ENCODE measurements around the gene NHSL2. TPM values are rescaled to one million over a fixed set of nuclear protein-coding genes. Genes with fewer than 3 reads are reported as not detected.

NHSL2 gene
- total RNA-seq, 2 experiments from 2014 or later: 0.50 to 0.70 TPM

DNA sequence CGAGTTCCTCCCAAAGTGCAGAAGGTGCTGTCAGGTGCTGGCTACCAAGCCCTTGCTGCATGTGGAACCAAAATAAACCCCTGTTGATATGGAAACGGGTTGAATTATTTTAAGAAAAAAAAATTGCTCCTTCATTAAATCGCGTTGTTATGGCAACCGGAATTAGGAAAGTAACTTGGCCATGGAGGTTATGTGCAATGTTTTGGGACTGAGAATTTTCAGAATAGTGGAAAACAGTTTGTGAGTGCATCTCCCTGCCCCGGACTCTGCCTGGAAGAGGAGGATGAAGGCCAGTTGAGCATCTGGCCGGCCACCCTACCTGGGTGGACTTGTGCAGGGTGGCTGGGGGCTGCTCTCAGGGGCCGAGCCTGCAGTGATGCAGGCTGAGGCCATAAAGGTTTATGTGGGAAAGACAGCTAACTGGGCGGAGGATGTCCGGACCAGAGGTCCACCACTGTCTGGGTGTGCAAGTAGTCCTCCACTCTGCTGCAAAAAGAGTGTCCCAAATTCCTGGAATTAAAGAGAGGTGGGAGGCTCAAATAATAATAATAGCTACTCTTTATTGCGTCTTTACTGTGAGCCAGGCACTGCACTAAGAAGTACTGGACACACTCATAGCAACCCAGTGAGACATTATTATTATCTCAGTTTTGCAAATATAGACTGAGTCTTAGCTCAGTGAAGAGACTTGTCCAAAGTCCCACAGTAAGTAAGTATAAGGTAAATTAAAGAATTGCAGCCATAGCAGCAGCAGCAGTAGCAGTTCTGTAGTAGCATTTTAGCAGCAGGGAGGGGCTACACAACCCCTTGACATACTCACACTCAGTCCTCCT lies 200.4 kb downstream of the NHSL2 start:
- Mint-ChIP-seq H3K27ac (no peak overlapping the region), H3K9me3 (ENCODE audit: insufficient read depth) (no peaks in the 10 kb centered on the region), H3K36me3 (ENCODE audit: low read depth) (no peaks in the 10 kb centered on the region), H3K4me3 (no peak overlapping the region), H3K4me1 (ENCODE audit: low read depth) (peaks cover 11% of the 10 kb centered on the region), H3K27me3 (ENCODE audit: low read depth) (peaks cover 53% of the 10 kb centered on the region)
- CTCF ChIA-PET: no interaction called here
- ATAC-seq (no peak), DNase-seq (no peak)
- POLR2A ChIA-PET: no interaction called here

DNA sequence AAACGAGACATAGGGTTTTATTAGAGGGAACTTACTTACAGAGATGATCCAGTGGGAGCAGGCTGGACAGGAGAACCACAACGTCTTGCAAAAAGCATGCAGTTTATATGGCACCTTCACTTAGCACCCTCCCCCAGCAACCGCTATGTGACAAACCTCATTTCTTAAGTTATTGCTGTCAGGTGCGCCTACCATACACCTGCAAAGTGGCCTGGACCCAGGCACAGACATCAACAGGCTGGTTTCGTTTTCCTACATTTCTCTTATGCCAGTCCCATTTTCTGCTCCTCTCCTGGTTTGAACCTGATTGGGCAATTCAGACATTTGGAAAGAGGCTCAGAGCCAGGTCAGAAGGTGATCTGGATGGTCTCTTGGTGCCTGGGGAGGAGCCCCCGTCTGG lies 202.8 kb downstream of the NHSL2 start:
- Mint-ChIP-seq H3K9me3 (ENCODE audit: insufficient read depth) (no peaks in the 10 kb centered on the region), H3K27me3 (ENCODE audit: low read depth) (peaks cover 50% of the 10 kb centered on the region), H3K27ac (no peak overlapping the region), H3K36me3 (ENCODE audit: low read depth) (no peaks in the 10 kb centered on the region), H3K4me1 (ENCODE audit: low read depth) (no peaks in the 10 kb centered on the region), H3K4me3 (no peak overlapping the region)
- ATAC-seq (no peak), DNase-seq (no peak)
- POLR2A ChIA-PET: no interaction called here
- CTCF ChIA-PET: no interaction called here

DNA sequence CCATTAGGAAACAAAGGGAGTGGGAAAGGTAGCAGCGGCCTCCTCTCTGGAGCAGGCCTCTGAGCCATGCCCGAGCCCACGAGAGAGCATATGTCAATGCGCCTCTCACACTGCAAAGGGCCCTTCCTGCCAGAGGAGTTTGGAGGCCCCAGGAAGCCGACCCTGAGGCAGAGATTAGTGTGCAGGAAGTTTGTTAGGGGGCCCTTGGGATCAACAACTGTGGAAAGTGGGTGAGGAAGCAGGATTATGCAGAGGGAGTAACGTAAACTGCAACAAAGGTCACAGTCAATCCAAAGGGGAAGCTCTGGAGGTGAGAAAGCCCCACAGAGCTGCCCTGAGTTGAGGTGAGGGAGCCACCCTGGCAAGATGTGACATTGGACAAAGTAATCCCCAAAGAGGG lies 203.7 kb downstream of the NHSL2 start:
- no peaks in the 10 kb centered on the region for H3K36me3 Mint-ChIP-seq (ENCODE audit: low read depth)
- no peak overlapping the region for H3K4me3 Mint-ChIP-seq
- DNase-seq: no peak
- H3K4me1 Mint-ChIP-seq (ENCODE audit: low read depth): no peaks in the 10 kb centered on the region
- ChIA-PET POLR2A (no interaction called here), CTCF (no interaction called here)
- no peak for ATAC-seq
- H3K9me3 Mint-ChIP-seq (ENCODE audit: insufficient read depth): no peaks in the 10 kb centered on the region
- H3K27ac Mint-ChIP-seq: no peak overlapping the region
- H3K27me3 Mint-ChIP-seq (ENCODE audit: low read depth): peaks cover 43% of the 10 kb centered on the region

GRCh38 chrX:72114807-72115206 lies 204.2 kb downstream of the NHSL2 start:
- no peak overlapping the region for H3K4me3 Mint-ChIP-seq
- H3K4me1 Mint-ChIP-seq (ENCODE audit: low read depth): no peaks in the 10 kb centered on the region
- DNase-seq (no peak), ATAC-seq (no peak)
- ChIA-PET POLR2A (no interaction called here), CTCF (no interaction called here)
- peaks cover 46% of the 10 kb centered on the region for H3K27me3 Mint-ChIP-seq (ENCODE audit: low read depth)
- H3K27ac Mint-ChIP-seq: no peak overlapping the region
- no peaks in the 10 kb centered on the region for H3K36me3 Mint-ChIP-seq (ENCODE audit: low read depth)
- no peaks in the 10 kb centered on the region for H3K9me3 Mint-ChIP-seq (ENCODE audit: insufficient read depth)

GRCh38 chrX:72115380-72115779 lies 204.7 kb downstream of the NHSL2 start:
- no peak for ATAC-seq
- Mint-ChIP-seq H3K4me1 (ENCODE audit: low read depth) (no peaks in the 10 kb centered on the region), H3K27me3 (ENCODE audit: low read depth) (peaks cover 47% of the 10 kb centered on the region), H3K4me3 (no peak overlapping the region), H3K9me3 (ENCODE audit: insufficient read depth) (no peaks in the 10 kb centered on the region), H3K27ac (no peak overlapping the region), H3K36me3 (ENCODE audit: low read depth) (no peaks in the 10 kb centered on the region)
- ChIA-PET POLR2A (no interaction called here), CTCF (no interaction called here)
- DNase-seq: no peak

DNA sequence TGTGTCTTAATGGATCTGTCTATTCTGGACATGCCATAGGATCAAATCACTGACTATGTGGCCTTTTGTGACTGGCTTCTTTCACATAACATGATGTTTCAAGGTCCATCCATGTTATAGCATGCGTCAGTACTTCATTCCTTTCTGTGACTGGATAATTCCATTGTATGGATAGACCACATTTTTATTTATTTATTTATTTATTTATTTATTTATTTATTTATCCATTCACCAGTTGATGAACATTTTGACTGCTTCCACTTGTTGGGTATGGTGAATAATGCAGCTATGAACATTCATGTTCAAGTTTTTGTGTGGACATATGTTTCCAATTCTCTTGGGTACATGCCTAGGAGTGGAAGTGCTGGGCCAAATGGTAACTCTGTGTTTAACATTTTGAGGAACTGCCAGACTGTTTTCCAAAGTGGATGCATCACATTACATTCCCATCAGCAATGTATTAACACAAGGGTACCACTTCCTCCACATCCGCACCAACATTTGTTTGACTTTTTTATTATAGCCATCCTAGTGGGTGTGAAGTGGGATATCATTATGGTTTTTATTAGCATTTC lies 207.1 kb downstream of the NHSL2 start:
- H3K27ac Mint-ChIP-seq: no peak overlapping the region
- H3K36me3 Mint-ChIP-seq (ENCODE audit: low read depth): no peaks in the 10 kb centered on the region

GRCh38 chrX:72120837-72121236 lies 210.2 kb downstream of the NHSL2 start:
- Mint-ChIP-seq H3K9me3 (ENCODE audit: insufficient read depth) (no peaks in the 10 kb centered on the region), H3K4me1 (ENCODE audit: low read depth) (peaks cover 37% of the 10 kb centered on the region), H3K27me3 (ENCODE audit: low read depth) (peaks cover 33% of the 10 kb centered on the region), H3K27ac (peak overlapping the region; percentile 46), H3K36me3 (ENCODE audit: low read depth) (no peaks in the 10 kb centered on the region), H3K4me3 (no peak overlapping the region)
- DNase-seq (no peak), ATAC-seq (no peak)
- CTCF ChIA-PET: interaction anchor here (0.8 to 1.6 kb wide), 2 partner anchors 102 to 122 kb away, joined by 3 to 4 read pairs; no protein-coding TSS in a partner anchor
- POLR2A ChIA-PET: interaction anchor here (1.0 kb wide), 1 partner anchor 20 kb away, joined by 3 read pairs; no protein-coding TSS in a partner anchor

More for the DNA sequence above, 207.1 kb downstream of the NHSL2 start:
- POLR2A ChIA-PET: no interaction called here
- Mint-ChIP-seq H3K4me1 (ENCODE audit: low read depth) (peaks cover 21% of the 10 kb centered on the region), H3K27me3 (ENCODE audit: low read depth) (peaks cover 33% of the 10 kb centered on the region), H3K9me3 (ENCODE audit: insufficient read depth) (no peaks in the 10 kb centered on the region), H3K4me3 (no peak overlapping the region)
- CTCF ChIA-PET: no interaction called here
- no peak for DNase-seq
- ATAC-seq: no peak

- H3K27me3 Mint-ChIP-seq (ENCODE audit: low read depth): peaks cover 31% of the 10 kb centered on the region
- H3K36me3 Mint-ChIP-seq (ENCODE audit: low read depth): no peaks in the 10 kb centered on the region
- POLR2A ChIA-PET: interaction anchor here (1.0 kb wide), 1 partner anchor 20 kb away, joined by 3 read pairs; no protein-coding TSS in a partner anchor
- H3K4me3 Mint-ChIP-seq: no peak overlapping the region
- H3K9me3 Mint-ChIP-seq (ENCODE audit: insufficient read depth): no peaks in the 10 kb centered on the region
- H3K27ac Mint-ChIP-seq: peak overlapping the region; percentile 46
- H3K4me1 Mint-ChIP-seq (ENCODE audit: low read depth): peaks cover 37% of the 10 kb centered on the region
- CTCF ChIA-PET: interaction anchor here (1.6 to 2.0 kb wide), 2 partner anchors 100 to 102 kb away, joined by 4 to 5 read pairs; no protein-coding TSS in a partner anchor
- peak; percentile 78 for ATAC-seq
- peak; percentile 41 for DNase-seq
Observed at GRCh38 chrX:72121383-72121782, 210.7 kb downstream of the NHSL2 start.

GRCh38 chrX:72122621-72123337 lies 212.1 kb downstream of the NHSL2 start:
- POLR2A ChIA-PET: no interaction called here
- H3K4me1 Mint-ChIP-seq (ENCODE audit: low read depth): peaks cover 43% of the 10 kb centered on the region
- CTCF ChIA-PET: interaction anchor here (2.0 kb wide), 1 partner anchor 101 kb away, joined by 5 read pairs; no protein-coding TSS in a partner anchor

DNA sequence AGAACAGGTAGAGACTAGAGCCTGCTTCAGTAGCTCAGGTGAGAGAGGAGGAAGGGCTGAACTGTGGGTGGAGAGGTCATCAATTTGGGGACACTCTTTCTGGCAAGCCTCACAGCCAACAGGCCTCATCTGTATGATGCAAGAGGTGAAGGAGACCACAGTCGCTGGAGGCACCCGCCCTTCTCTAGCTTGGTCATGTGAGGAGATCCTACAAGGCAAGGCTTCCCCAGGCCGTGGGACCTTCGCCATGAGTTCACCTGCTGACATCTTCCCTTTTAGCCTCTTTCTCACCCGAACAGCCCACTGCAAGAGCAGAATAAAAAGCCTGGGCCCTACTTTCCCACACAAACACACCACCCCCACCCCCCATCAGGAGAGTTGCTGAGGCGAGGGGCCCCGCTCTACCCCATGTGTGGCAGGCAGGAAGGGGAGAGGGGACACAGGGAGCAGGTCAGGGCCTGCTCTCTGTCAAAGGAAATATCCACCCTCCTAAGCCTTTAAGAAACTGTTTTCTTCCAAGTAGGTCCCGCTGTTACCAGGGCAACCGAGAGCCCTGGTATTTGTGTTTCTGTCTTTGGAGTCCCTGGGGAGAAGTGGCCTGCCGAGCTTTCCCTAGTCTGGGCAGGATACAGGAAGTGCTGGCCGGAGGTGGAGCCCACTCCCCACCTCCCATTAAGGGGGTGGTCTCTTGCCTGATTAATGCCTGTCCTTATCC lies 213.0 kb downstream of the NHSL2 start:
- POLR2A ChIA-PET: no interaction called here
- CTCF ChIA-PET: interaction anchor here (2.0 to 9.4 kb wide), 2 partner anchors 102 to 103 kb away, joined by 5 to 118 read pairs; no protein-coding TSS in a partner anchor
- Mint-ChIP-seq H3K4me1 (ENCODE audit: low read depth) (peaks cover 43% of the 10 kb centered on the region), H3K36me3 (ENCODE audit: low read depth) (no peaks in the 10 kb centered on the region), H3K27me3 (ENCODE audit: low read depth) (peaks cover 27% of the 10 kb centered on the region), H3K9me3 (ENCODE audit: insufficient read depth) (no peaks in the 10 kb centered on the region), H3K4me3 (no peak overlapping the region), H3K27ac (no peak overlapping the region)
- no peak for ATAC-seq
- DNase-seq: no peak

More at GRCh38 chrX:72122621-72123337, 212.1 kb downstream of the NHSL2 start:
- DNase-seq: no peak
- no peak for ATAC-seq
- Mint-ChIP-seq H3K27me3 (ENCODE audit: low read depth) (peaks cover 26% of the 10 kb centered on the region), H3K27ac (no peak overlapping the region), H3K36me3 (ENCODE audit: low read depth) (no peaks in the 10 kb centered on the region), H3K4me3 (no peak overlapping the region), H3K9me3 (ENCODE audit: insufficient read depth) (no peaks in the 10 kb centered on the region)

- Mint-ChIP-seq H3K27me3 (ENCODE audit: low read depth) (peaks cover 35% of the 10 kb centered on the region), H3K4me3 (no peak overlapping the region), H3K36me3 (ENCODE audit: low read depth) (no peaks in the 10 kb centered on the region), H3K4me1 (ENCODE audit: low read depth) (peaks cover 43% of the 10 kb centered on the region), H3K9me3 (ENCODE audit: insufficient read depth) (no peaks in the 10 kb centered on the region), H3K27ac (no peak overlapping the region)
- POLR2A ChIA-PET: no interaction called here
- DNase-seq (no peak), ATAC-seq (no peak)
- CTCF ChIA-PET: interaction anchor here (1.1 to 9.4 kb wide), 3 partner anchors 19 to 104 kb away, joined by 3 to 118 read pairs (median 3); no protein-coding TSS in a partner anchor
Observed at GRCh38 chrX:72124540-72125201, 214.0 kb downstream of the NHSL2 start.

Measured in activated CD8-positive, alpha-beta T cell treated with anti-CD3 and anti-CD28 coated beads, Interleukin-2, amount 10 ng/mL, durations not matched to agents 7 days and 5 days (primary cell).